HepG2 (cell line): ENCODE measurements around the gene FBXW2. TPM values are rescaled to one million over a fixed set of nuclear protein-coding genes. Genes with fewer than 3 reads are reported as not detected.

Experiments used
- DRAP1 ChIP-seq: IDR thresholded peaks from 2 replicates; pipeline ENCODE4 v1.6.1; 2016; ENCODE audit warnings: missing genetic modification reagents, missing compliant biosample characterization
- HMGXB3 ChIP-seq: sonication (generic); formaldehyde crosslinking; IDR thresholded peaks from 2 replicates; pipeline ENCODE4 v1.4.0; 2020; ENCODE audit warnings: missing genetic modification reagents, borderline replicate concordance
- IRF2 ChIP-seq: IDR thresholded peaks from 2 replicates; pipeline ENCODE4 v1.6.1; 2018; ENCODE audit warnings: missing genetic modification reagents, missing compliant biosample characterization
- MED1 ChIP-seq: sonication (generic); formaldehyde crosslinking; IDR thresholded peaks from 2 replicates; pipeline ENCODE4 v1.4.0; 2020; ENCODE audit warnings: missing genetic modification reagents
- NFYC ChIP-seq: IDR thresholded peaks from 2 replicates; pipeline ENCODE4 v1.6.1; 2016; ENCODE audit warnings: missing genetic modification reagents, missing compliant biosample characterization
- POLR2G ChIP-seq: fragments of 200-400 bp; formaldehyde crosslinking; IDR thresholded peaks from 2 replicates; pipeline ENCODE4 v1.6.1; 2018; ENCODE audit warnings: mild to moderate bottlenecking, low read depth, low read length, moderate library complexity
- SUZ12 ChIP-seq: fragments of 150-350 bp; IDR thresholded peaks from 2 replicates; pipeline ENCODE4 v1.6.1; 2014; ENCODE audit warnings: low read depth, low read length
- TAF1 ChIP-seq: sonication (generic); formaldehyde crosslinking; IDR thresholded peaks from 2 replicates; pipeline ENCODE4 v1.4.0; 2020; ENCODE audit warnings: missing genetic modification reagents
- TBX2 ChIP-seq: sonication (generic); formaldehyde crosslinking; IDR thresholded peaks from 2 replicates; pipeline ENCODE4 v1.5.0; 2020; ENCODE audit warnings: missing genetic modification reagents, mild to moderate bottlenecking, borderline replicate concordance
- THAP11 ChIP-seq: IDR thresholded peaks from 2 replicates; pipeline ENCODE4 v1.6.1; 2016; ENCODE audit warnings: missing biosample characterization, missing genetic modification reagents
- ZBTB26 ChIP-seq: IDR thresholded peaks from 2 replicates; pipeline ENCODE4 v1.6.1; 2016; ENCODE audit warnings: missing compliant biosample characterization, missing genetic modification reagents, borderline replicate concordance
- ZFP36L1 ChIP-seq: sonication (generic); formaldehyde crosslinking; IDR thresholded peaks from 2 replicates; pipeline ENCODE4 v1.8.0; 2022; ENCODE audit warnings: mild to moderate bottlenecking, missing genetic modification reagents, moderate library complexity
- ZNF816 ChIP-seq: sonication (generic); formaldehyde crosslinking; IDR thresholded peaks from 2 replicates; pipeline ENCODE4 v1.8.0; 2022; ENCODE audit warnings: missing genetic modification reagents, mild to moderate bottlenecking, borderline replicate concordance
- polyA plus RNA-seq, 8 experiments: library from polyadenylated mRNA; depleted of rRNA in 3 of 8; stranded (reverse) in 7 of 8; unstranded in 1 of 8; fragments of >200 nt; fragmentation: Illumina TruSeq in 4 of 8; extraction: Trizol in 4 of 8; gene quantifications; 2 replicates each; pipeline versions ENCODE4 v1.2.1 to v1.2.3, GENCODE V29; 2011 to 2016; ENCODE audit warnings: low read depth in 4 of 8, missing spikeins in 1 of 8, mixed read lengths in 1 of 8; ENCODE audit not compliant: insufficient read depth in 1 of 8
- total RNA-seq, 5 experiments: library from RNA; depleted of rRNA; stranded (reverse); fragments of >200 nt; fragmentation: Illumina TruSeq; extraction: Trizol; gene quantifications; 2 replicates each; pipeline ENCODE4 v1.2.3, GENCODE V29; 2016; ENCODE audit warnings: low read depth in 1 of 5
- TF ChIP-seq, protein P1 (sequence below): sonication (generic); formaldehyde crosslinking; IDR thresholded peaks from 2 replicates; pipeline ENCODE4 v1.4.0; 2020; ENCODE audit warnings: missing genetic modification reagents

FBXW2 gene
- total and polyA plus RNA-seq, 2 of the 13 experiments (the other 11 are each of a cell fraction or from before 2014, with no cell fraction given): 35.4 to 43.1 TPM

- TF ChIP-seq HMGXB3 (peak; percentile 99), ZNF816 (CRISPR knock-in tag) (no peak), ZFP36L1 (CRISPR knock-in tag) (no peak), TAF1 (CRISPR knock-in tag) (0 out of 2 replicates have a peak, but pooled peaks have one; percentile 24), IRF2 (CRISPR knock-in tag) (peak; percentile 90; the same call in 1 of the 2 replicates), POLR2G (peak; percentile 58; the same call in 1 of the 2 replicates), TBX2 (CRISPR knock-in tag) (peak; percentile 31; the same call in 1 of the 2 replicates), MED1 (CRISPR knock-in tag) (0 out of 2 replicates have a peak, but pooled peaks have one; percentile 11), DRAP1 (peak; percentile 42; the same call in 1 of the 2 replicates), THAP11 (peak; percentile 55; the same call in 1 of the 2 replicates), NFYC (CRISPR knock-in tag) (peak; percentile 79), ZBTB26 (CRISPR knock-in tag) (no peak), SUZ12 (no peak)
- TF ChIP-seq, protein P1, sequence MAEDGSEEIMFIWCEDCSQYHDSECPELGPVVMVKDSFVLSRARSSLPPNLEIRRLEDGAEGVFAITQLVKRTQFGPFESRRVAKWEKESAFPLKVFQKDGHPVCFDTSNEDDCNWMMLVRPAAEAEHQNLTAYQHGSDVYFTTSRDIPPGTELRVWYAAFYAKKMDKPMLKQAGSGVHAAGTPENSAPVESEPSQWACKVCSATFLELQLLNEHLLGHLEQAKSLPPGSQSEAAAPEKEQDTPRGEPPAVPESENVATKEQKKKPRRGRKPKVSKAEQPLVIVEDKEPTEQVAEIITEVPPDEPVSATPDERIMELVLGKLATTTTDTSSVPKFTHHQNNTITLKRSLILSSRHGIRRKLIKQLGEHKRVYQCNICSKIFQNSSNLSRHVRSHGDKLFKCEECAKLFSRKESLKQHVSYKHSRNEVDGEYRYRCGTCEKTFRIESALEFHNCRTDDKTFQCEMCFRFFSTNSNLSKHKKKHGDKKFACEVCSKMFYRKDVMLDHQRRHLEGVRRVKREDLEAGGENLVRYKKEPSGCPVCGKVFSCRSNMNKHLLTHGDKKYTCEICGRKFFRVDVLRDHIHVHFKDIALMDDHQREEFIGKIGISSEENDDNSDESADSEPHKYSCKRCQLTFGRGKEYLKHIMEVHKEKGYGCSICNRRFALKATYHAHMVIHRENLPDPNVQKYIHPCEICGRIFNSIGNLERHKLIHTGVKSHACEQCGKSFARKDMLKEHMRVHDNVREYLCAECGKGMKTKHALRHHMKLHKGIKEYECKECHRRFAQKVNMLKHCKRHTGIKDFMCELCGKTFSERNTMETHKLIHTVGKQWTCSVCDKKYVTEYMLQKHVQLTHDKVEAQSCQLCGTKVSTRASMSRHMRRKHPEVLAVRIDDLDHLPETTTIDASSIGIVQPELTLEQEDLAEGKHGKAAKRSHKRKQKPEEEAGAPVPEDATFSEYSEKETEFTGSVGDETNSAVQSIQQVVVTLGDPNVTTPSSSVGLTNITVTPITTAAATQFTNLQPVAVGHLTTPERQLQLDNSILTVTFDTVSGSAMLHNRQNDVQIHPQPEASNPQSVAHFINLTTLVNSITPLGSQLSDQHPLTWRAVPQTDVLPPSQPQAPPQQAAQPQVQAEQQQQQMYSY (CRISPR knock-in tag): no peak
These were observed 82.9 kb downstream of the FBXW2 start (continued) for GRCh38 chr9:120710110-120710981.
